GM23338 (cell line): ENCODE measurements around the gene TCEAL9.

Experiments
- CTCF ChIP-seq, 2 experiments: fragments of 200-600 bp in 1 of 2; sonication (generic) in 1 of 2; conservative IDR thresholded peaks; 2 replicates each; pipeline versions ENCODE4 v1.5.1 to v1.6.1; 2016 to 2017; ENCODE audit warnings: antibody characterized with exemption in 2 of 2, low read depth in 2 of 2, mild to moderate bottlenecking in 2 of 2, moderate library complexity in 1 of 2
- EZH2 ChIP-seq: fragments of 200-600 bp; sonication (generic); IDR thresholded peaks from one replicate; pipeline ENCODE4 v1.8.0; 2017; ENCODE audit warnings: antibody characterized with exemption, mild to moderate bottlenecking, low read depth; ENCODE audit not compliant: unreplicated experiment
- JUNB ChIP-seq: IDR thresholded peaks from one replicate; pipeline ENCODE4 v1.6.1; 2016; ENCODE audit warnings: antibody characterized with exemption; ENCODE audit not compliant: unreplicated experiment
- POLR2AphosphoS5 ChIP-seq: IDR thresholded peaks from 2 replicates; pipeline ENCODE4 v1.6.1; 2016; ENCODE audit warnings: antibody characterized with exemption, low read depth
- ZNF114 ChIP-seq: fragments of 250-450 bp; sonication (Bioruptor Pico); IDR thresholded peaks from 2 replicates; pipeline ENCODE4 v1.5.0; 2020; ENCODE audit warnings: mild to moderate bottlenecking, moderate library complexity

GRCh38 chrX:103356130-103356798 lies at the start of gene TCEAL9:
- TF ChIP-seq CTCF (conservative IDR thresholded peaks at IDR 0.05; ENCODE audit: low read depth in 2 of 2), result no peak
- no peak for TF ChIP-seq EZH2
- TF ChIP-seq POLR2AphosphoS5, result peak; percentile 80
- TF ChIP-seq ZNF114 (CRISPR knock-in tag), result no peak
- no peak for TF ChIP-seq JUNB
